Gastrocnemius medialis (tissue), 4 donors: ENCODE measurements around the gene CPM.

Experiments used
- CTCF ChIP-seq, 5 experiments: fragments of 450-650 bp in 3 of 5; fragments of 200-600 bp in 2 of 5; sonication (generic) in 2 of 5; IDR thresholded peaks in 4 of 5; conservative IDR thresholded peaks in 1 of 5; 1 replicate in 4 of 5; 2 replicates in 1 of 5; pipeline ENCODE4 v1.5.1; 2016 to 2019; ENCODE audit warnings: antibody characterized with exemption in 5 of 5, mild to moderate bottlenecking in 3 of 5, moderate library complexity in 3 of 5
- POLR2A ChIP-seq, 2 donors: fragments of 450-650 bp; IDR thresholded peaks; one replicate each; pipeline ENCODE4 v1.6.1; 2017; ENCODE audit warnings: antibody characterized with exemption in 2 of 2, mild to moderate bottlenecking in 2 of 2, moderate library complexity in 2 of 2

DNA sequence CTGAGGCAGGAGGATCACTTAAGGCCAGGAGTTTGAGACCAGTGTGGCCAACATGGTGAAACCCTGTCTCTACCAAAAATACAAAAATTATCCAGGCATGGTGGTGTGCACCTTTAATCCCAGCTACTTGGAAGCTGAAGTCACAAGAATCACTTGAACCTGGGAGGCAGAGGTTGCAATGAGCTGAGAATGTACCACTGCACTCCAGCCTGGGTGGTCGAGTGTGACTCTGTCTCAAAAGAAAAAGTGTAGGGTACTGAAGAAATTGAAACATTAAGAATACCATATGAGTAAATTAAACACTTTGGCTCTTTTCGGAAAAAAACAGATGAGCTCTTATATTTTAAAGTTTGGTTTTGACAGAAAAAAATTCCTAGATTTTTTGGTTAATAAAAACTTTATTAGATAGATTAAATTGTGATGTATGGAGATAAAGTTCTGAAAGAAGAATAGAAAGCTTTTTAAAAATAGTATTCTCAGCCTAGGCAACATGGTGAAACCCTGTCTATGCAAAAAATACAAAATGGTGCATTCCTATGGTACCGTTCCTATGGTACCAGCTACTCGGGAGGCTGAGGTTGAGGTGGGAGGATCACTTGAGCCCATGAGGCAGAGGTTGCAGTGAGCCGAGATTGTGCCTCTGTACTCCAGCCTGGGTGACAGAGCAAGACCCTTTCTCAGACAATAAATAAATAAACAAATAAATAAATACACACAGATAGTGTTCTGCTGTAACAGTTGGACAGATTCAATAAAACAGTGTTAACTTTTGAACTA is 104.9 kb downstream of the CPM start:
- TF ChIP-seq CTCF (IDR thresholded peaks at IDR 0.05 in 4 of 5, conservative IDR thresholded peaks at IDR 0.05 in 1 of 5) (no peak), POLR2A (IDR thresholded peaks at IDR 0.05) (no peak)
